ENCODE measurements around the gene COA7. TPM values are rescaled to one million over a fixed set of nuclear protein-coding genes. Genes with fewer than 3 reads are reported as not detected.
"Not testable (repeated sequence)": the region's sequence is repeated elsewhere in the genome, so short reads cannot be mapped to it uniquely, and the experiment has no call there.

Gene COA7
- total and polyA plus RNA-seq, 12 donors: 3.9 to 22.4 (median 14.8) TPM

DNA sequence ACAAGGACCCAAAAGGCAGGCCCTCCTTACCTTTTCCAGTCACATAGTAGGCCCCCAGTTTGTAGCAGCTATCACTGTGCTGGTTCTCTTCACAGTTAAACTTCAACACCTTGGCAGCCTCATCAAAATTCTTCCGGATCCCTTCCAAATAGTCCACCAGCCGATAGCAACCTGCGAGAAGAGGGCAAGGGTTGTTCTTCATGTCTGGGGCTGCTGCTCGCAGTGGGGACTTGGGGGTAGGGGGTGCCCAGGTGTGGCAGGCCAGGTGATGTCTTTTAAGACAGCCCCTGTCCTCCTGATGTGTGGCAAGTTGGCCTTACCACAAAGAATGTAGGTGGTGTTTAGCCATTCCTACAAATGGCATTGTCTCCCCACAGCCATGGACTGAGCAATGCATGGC, 5.5 kb downstream of the COA7 start:
- WGBS, 2 donors: 84 to 90% methylated on average over 4 of the region's 4 CpGs
- TF ChIP-seq, protein P1, sequence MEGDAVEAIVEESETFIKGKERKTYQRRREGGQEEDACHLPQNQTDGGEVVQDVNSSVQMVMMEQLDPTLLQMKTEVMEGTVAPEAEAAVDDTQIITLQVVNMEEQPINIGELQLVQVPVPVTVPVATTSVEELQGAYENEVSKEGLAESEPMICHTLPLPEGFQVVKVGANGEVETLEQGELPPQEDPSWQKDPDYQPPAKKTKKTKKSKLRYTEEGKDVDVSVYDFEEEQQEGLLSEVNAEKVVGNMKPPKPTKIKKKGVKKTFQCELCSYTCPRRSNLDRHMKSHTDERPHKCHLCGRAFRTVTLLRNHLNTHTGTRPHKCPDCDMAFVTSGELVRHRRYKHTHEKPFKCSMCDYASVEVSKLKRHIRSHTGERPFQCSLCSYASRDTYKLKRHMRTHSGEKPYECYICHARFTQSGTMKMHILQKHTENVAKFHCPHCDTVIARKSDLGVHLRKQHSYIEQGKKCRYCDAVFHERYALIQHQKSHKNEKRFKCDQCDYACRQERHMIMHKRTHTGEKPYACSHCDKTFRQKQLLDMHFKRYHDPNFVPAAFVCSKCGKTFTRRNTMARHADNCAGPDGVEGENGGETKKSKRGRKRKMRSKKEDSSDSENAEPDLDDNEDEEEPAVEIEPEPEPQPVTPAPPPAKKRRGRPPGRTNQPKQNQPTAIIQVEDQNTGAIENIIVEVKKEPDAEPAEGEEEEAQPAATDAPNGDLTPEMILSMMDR (IDR thresholded peaks at IDR 0.05): no peak
- H3K4me1 ChIP-seq: peaks cover 0 to 9% (median 0%) of the 10 kb centered on the region in 9 donors
- intact Hi-C loops (cut with DNase I): loop anchor here in 5 of 10 donors (10.0 kb wide), 3 partner anchors 288 to 502 kb away; partner anchors contain the start of genes CPT2 (in 2 of the 5), ORC1 (in 1 of the 5) and PRPF38A (in 1 of the 5)
- DNase-seq (no peak), ATAC-seq (no peak)
- H3K36me3 ChIP-seq: peaks cover 0 to 56% (median 22%) of the 10 kb centered on the region in 9 donors
- no peaks in the 10 kb centered on the region for H3K27me3 ChIP-seq
- H3K4me3 ChIP-seq: no peak overlapping the region
- no peaks in the 10 kb centered on the region for H3K9me3 ChIP-seq
- H3K27ac ChIP-seq: no peak overlapping the region

DNA sequence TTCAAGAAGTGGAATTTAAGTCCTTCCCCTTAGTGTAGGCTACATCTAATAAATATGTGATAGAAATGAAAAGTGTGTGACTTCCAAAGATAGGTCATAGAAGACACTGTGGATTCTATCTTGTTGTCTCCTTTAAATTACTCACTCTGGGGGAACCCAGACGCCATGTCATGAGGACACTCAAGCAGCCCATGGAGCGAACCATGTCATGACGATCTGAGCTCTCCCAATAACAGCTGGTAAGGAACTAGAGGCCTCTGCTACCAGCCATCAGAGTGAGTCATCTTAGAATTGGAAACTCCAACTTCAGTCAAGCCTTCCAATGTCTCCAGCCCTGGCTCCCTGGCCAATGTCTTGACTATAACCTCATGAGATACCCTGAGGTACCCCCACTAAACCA, 6.3 kb downstream of the COA7 start:
- no peak for DNase-seq
- no peak for ATAC-seq
- 97 to 98% methylated on average over 3 of the region's 3 CpGs for WGBS, 2 donors
- Histone ChIP-seq H3K27ac (no peak overlapping the region), H3K4me3 (no peak overlapping the region), H3K9me3 (no peaks in the 10 kb centered on the region), H3K27me3 (no peaks in the 10 kb centered on the region), H3K4me1 (peaks cover 0 to under 1% (median 0%) of the 10 kb centered on the region in 9 donors), H3K36me3 (peaks cover 0 to 65% (median 27%) of the 10 kb centered on the region in 9 donors)
- TF ChIP-seq, protein P1 (IDR thresholded peaks at IDR 0.05): no peak
- intact Hi-C loops (cut with DNase I): loop anchor here in 5 of 10 donors (10.0 kb wide), 3 partner anchors 287 to 503 kb away; partner anchors contain the start of genes CPT2 (in 2 of the 5), ORC1 (in 1 of the 5) and PRPF38A (in 1 of the 5)

DNA sequence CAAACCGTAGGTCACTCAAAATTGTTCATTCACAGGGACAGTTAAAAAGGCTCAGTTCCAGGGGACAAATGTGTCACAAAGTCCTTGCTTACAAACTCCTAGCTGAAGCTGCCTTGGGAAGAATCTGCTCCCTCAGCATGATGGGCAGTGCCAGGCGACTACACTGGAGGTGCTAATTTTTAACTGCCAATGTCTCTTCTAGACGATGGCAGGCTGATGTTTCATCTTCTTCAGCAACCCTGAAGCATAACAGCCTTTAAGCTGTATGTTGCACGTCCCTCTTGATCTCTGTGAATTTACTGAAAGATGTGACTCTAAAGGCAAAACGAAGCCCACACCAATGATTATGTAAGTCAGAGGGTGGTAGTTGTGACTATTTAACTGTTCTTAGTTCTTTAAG, 11.3 kb downstream of the COA7 start:
- ATAC-seq: no peak
- no peak overlapping the region for H3K4me3 ChIP-seq
- peaks cover 0 to 8% (median 0%) of the 10 kb centered on the region in 9 donors for H3K4me1 ChIP-seq
- WGBS, 2 donors: 95 to 96% methylated on average over 5 of the region's 5 CpGs
- TF ChIP-seq, protein P1 (IDR thresholded peaks at IDR 0.05): no peak
- intact Hi-C loops (cut with DNase I): loop anchor here in 7 of 10 donors (5.0 to 10.0 kb wide), 8 partner anchors 135 to 562 kb away; partner anchors contain the start of genes CC2D1B (in 2 of the 7), ORC1 (in 1 of the 7), PRPF38A (in 1 of the 7) and TUT4 (in 1 of the 7)
- no peaks in the 10 kb centered on the region for H3K27me3 ChIP-seq
- no peak for DNase-seq
- H3K9me3 ChIP-seq: peaks cover 0 to 6% (median 0%) of the 10 kb centered on the region in 11 donors
- peaks cover 0 to 60% (median 19%) of the 10 kb centered on the region in 9 donors for H3K36me3 ChIP-seq
- H3K27ac ChIP-seq: no peak overlapping the region

DNA sequence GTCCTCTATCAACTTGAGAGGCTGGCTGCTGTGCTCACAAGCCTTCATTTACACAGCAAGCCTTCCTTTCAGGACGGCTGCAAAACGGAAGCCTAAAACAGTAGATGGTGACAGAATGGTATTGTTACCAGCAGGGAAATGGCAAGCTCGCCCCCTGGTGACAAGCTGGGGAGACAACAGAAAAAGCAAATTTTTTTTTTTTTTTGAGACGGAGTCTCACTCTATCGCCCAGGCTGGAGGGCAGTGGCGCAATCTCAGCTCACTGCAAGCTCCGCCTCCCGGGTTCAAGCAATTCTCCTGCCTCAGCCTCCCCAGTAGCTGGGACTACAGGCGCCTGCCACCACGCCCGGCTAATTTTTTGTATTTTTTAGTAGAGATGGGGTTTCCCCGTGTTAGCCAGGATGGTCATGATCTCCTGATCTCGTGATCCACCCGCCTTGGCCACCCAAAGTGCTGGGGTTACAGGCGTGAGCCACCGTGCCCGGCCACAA, 11.8 kb downstream of the COA7 start:
- H3K4me1 ChIP-seq, H3K4me3 ChIP-seq, H3K27me3 ChIP-seq, H3K9me3 ChIP-seq: not testable (repeated sequence)
- TF ChIP-seq, protein P1 (IDR thresholded peaks at IDR 0.05): peak; percentile 47 to 83 (median 70)
- ATAC-seq (peak; percentile 55 to 85 (median 80)), DNase-seq (peak; percentile 64 to 68)
- Histone ChIP-seq H3K27ac (peak overlapping the region in 1 of 10 donors; percentile 31), H3K36me3 (peaks cover 0 to 55% (median 17%) of the 10 kb centered on the region in 9 donors)
- intact Hi-C loops (cut with DNase I): loop anchor here in 7 of 10 donors (5.0 to 10.0 kb wide), 8 partner anchors 134 to 562 kb away; partner anchors contain the start of genes CC2D1B (in 2 of the 7), ORC1 (in 1 of the 7), PRPF38A (in 1 of the 7) and TUT4 (in 1 of the 7)
- WGBS, 2 donors: 60 to 63% methylated on average over 17 of the region's 17 CpGs
